K562 (cell line): Measurements from ENCODE around the gene AURKB. TPM values are rescaled to one million over a fixed set of nuclear protein-coding genes. Genes with fewer than 3 reads are reported as not detected.

Experiments
- CGGBP1 ChIP-seq: fragments of 250-450 bp; sonication (Bioruptor Pico); IDR thresholded peaks from 2 replicates; pipeline ENCODE4 v1.9.0; 2021; ENCODE audit warnings: mild to moderate bottlenecking
- CHAMP1 ChIP-seq: fragments of 450-650 bp; IDR thresholded peaks from 2 replicates; pipeline ENCODE4 v1.6.1; 2016; ENCODE audit warnings: mild to moderate bottlenecking
- E2F8 ChIP-seq: fragments of 450-650 bp; IDR thresholded peaks from 2 replicates; pipeline ENCODE4 v1.7.1; 2018; ENCODE audit warnings: mild to moderate bottlenecking, low read depth; ENCODE audit not compliant: partially characterized antibody
- FOXP4 ChIP-seq: sonication (generic); formaldehyde crosslinking; IDR thresholded peaks from 2 replicates; pipeline ENCODE4 v1.8.0; 2022; ENCODE audit warnings: mild to moderate bottlenecking, missing genetic modification reagents, borderline replicate concordance
- MCM5 ChIP-seq: fragments of 450-650 bp; IDR thresholded peaks from 2 replicates; pipeline ENCODE4 v1.6.1; 2016; ENCODE audit warnings: low read depth
- RBFOX2 ChIP-seq: fragments of 200-400 bp; formaldehyde crosslinking; IDR thresholded peaks from 2 replicates; pipeline ENCODE4 v1.6.1; 2017; ENCODE audit warnings: low read depth, mild to moderate bottlenecking, low read length, moderate library complexity
- TOE1 ChIP-seq, 2 experiments: fragments of 450-650 bp in 1 of 2; sonication (generic) in 1 of 2; formaldehyde crosslinking in 1 of 2; IDR thresholded peaks; 2 replicates each; pipeline versions ENCODE4 v1.7.1 to v1.8.0; 2016 to 2022; ENCODE audit warnings: borderline replicate concordance in 2 of 2, mild to moderate bottlenecking in 2 of 2, antibody characterized with exemption in 1 of 2, inconsistent platforms in 1 of 2, low read depth in 1 of 2, missing genetic modification reagents in 1 of 2, moderate library complexity in 1 of 2
- VEZF1 ChIP-seq: fragments of 200-800 bp; sonication (Bioruptor generic); IDR thresholded peaks from 2 replicates; pipeline ENCODE4 v1.6.1; 2017; ENCODE audit warnings: missing genetic modification characterization, missing compliant biosample characterization
- ZBTB1 ChIP-seq: sonication (generic); formaldehyde crosslinking; IDR thresholded peaks from 2 replicates; pipeline ENCODE4 v1.8.1; 2023; ENCODE audit warnings: missing genetic modification reagents, low read depth, mild to moderate bottlenecking, borderline replicate concordance
- ZHX1 ChIP-seq: fragments of 150-350 bp; conservative IDR thresholded peaks from 2 replicates; pipeline ENCODE4 v1.6.1; 2014; ENCODE audit warnings: low read length
- ZNF197 ChIP-seq: fragments of 200-800 bp; sonication (Bioruptor generic); IDR thresholded peaks from 2 replicates; pipeline ENCODE4 v1.6.1; 2016; ENCODE audit warnings: low read depth, missing genetic modification characterization, missing compliant biosample characterization
- ZNF347 ChIP-seq: fragments of 450-650 bp; formaldehyde crosslinking; IDR thresholded peaks from 2 replicates; pipeline ENCODE4 v1.4.0; 2020; ENCODE audit warnings: low read depth, mild to moderate bottlenecking, moderate library complexity
- polyA plus RNA-seq, 8 experiments: library from polyadenylated mRNA; depleted of rRNA in 4 of 8; stranded (reverse) in 5 of 8; unstranded in 3 of 8; fragments of >200 nt; fragmentation: Nextera tagmentation in 2 of 8; fragmentation: Illumina TruSeq in 1 of 8; extraction: Ambion mirVana in 2 of 8; extraction: Trizol in 1 of 8; gene quantifications; 2 replicates each; pipeline versions ENCODE4 v1.2.1 to v1.2.3, GENCODE V29; 2011 to 2014; ENCODE audit warnings: inconsistent platforms in 1 of 8, missing spikeins in 1 of 8
- total RNA-seq, 7 experiments: library from RNA; depleted of rRNA in 6 of 7; stranded (reverse); fragments of >200 nt in 6 of 7; fragmentation: Illumina TruSeq in 2 of 7; extraction: Trizol in 2 of 7; gene quantifications; 2 replicates each; pipeline versions ENCODE4 v1.2.1 to v1.2.3, GENCODE V29; 2011 to 2021; ENCODE audit warnings: low replicate concordance in 1 of 7

The AURKB gene
- total and polyA plus RNA-seq, 9 of the 15 experiments (the other 6 are each of a cell fraction or from before 2014, with no cell fraction given) = 27.2 to 114 (median 74.8) TPM

GRCh38 chr17:8173056-8173870 lies 37.1 kb downstream of the AURKB start (continued):
- TF ChIP-seq ZHX1 (peak; percentile 94), E2F8 (peak; percentile 46), CHAMP1 (peak; percentile 80), CGGBP1 (peak; percentile 99), TOE1 (IDR thresholded peaks at IDR 0.05; ENCODE audit: borderline replicate concordance) (peak; percentile 89), TOE1 (CRISPR knock-in tag; IDR thresholded peaks at IDR 0.05; ENCODE audit: borderline replicate concordance, low read depth) (no peak), RBFOX2 (peak; percentile 91), ZNF197 (CRISPR knock-in tag) (no peak), FOXP4 (CRISPR knock-in tag) (no peak), VEZF1 (CRISPR knock-in tag) (peak; percentile 41; the same call in 1 of the 2 replicates), ZBTB1 (no peak), MCM5 (no peak), ZNF347 (CRISPR knock-in tag) (peak; percentile 92; the same call in 1 of the 2 replicates)
